HG03103 (cell line): Measurements from ENCODE around the gene DLX6.

ENCODE experiments used
- ATAC-seq: cut with Tn5 transposase; IDR thresholded peaks from one replicate; pipeline ENCODE4 v1.9.1; 2021; ENCODE audit warnings: low read depth; ENCODE audit not compliant: unreplicated experiment

The DLX6 gene

DNA sequence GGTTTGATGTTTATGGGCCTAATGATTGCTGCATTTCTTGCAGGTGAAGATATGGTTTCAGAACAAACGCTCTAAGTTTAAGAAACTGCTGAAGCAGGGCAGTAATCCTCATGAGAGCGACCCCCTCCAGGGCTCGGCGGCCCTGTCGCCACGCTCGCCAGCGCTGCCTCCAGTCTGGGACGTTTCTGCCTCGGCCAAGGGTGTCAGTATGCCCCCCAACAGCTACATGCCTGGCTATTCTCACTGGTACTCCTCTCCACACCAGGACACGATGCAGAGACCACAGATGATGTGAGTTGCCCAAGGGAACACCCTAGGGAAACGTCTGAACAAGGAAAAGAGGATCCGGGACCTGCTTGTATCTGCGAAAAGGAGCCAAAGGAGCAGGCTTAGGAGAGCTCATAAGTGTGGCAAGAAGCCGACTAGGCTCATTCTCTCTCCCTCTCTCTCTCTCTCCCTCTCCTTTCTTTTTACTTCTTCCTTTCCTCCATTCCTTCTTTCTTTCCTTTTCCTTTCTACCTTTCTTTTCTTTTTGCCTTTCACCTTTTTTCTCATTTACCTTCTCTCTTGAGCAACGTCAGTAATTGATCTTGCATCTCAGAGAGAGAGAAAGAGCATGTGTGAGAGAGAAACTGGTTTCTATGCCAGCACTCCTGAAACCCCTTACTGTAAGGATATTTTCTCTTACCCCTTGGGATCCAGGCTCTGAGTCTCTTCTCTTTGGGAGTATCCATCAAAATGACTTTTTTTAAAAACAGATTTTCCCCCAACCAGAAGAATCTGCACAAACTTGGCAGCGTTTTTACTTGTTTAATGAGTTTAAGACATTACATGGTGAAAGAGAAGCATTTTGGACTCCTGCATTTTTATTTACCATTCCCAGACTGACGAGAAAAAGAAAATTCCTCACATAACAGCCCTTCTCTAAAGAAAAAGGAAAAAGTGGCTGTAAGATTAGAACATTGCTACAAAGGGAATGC lies 4.7 kb downstream of the DLX6 start:
- no peak for ATAC-seq

DNA sequence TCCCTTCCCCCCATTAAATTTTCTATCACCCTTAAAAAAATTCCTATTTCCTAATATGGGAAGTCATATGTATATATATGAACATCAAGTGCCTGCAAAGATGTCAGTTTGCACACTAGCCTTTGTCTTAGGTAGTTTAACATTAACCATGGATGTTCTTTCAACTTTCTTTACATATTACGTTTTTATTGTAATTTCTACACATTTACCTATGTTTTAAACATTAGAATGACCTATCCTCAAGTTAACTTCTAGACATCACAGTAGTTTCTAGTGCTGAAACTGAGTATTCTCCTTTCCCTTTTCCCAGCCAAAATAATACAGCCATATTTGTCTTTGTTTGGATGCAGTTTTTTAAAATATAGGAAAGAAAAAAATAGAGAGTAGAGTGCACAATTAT lies 5.8 kb downstream of the DLX6 start:
- no peak for ATAC-seq

DNA sequence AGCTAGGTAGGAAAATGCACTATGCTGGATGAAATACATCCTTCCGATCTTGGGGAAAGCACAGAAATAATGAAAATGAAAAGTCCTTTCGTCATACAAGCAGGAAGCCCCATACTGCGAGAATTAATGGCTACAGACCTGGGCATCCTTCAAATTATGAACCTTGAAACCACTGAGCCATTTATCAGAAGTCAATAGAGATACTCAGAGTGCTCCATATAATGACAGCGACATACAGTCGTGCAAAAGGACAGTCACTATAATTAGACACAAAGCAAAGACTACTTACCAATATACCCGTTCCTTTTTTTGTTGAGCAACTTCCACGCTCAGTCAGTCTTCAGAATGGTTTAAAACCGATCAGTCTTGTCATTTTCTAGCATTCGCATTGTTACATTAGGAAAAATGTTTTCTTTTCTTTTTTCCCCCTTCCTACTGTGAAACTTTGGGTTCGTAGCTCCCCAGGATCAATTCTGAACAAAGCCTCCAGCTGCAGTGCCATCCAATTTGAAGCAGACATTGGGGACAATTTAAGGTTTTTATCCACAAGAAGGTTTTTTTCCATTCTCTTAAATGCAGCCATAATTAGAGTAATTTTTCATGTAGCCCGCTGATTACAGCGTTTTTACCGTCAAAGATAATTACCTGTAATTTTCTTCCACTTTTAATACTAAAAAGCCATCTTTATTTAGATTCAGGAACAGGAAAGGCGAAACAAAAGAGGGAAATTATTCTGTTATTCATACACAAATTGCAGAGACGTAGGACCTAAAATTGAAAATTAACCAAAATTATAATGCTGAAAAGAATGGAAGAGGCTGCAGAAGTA lies 6.4 kb downstream of the DLX6 start:
- no peak for ATAC-seq

DNA sequence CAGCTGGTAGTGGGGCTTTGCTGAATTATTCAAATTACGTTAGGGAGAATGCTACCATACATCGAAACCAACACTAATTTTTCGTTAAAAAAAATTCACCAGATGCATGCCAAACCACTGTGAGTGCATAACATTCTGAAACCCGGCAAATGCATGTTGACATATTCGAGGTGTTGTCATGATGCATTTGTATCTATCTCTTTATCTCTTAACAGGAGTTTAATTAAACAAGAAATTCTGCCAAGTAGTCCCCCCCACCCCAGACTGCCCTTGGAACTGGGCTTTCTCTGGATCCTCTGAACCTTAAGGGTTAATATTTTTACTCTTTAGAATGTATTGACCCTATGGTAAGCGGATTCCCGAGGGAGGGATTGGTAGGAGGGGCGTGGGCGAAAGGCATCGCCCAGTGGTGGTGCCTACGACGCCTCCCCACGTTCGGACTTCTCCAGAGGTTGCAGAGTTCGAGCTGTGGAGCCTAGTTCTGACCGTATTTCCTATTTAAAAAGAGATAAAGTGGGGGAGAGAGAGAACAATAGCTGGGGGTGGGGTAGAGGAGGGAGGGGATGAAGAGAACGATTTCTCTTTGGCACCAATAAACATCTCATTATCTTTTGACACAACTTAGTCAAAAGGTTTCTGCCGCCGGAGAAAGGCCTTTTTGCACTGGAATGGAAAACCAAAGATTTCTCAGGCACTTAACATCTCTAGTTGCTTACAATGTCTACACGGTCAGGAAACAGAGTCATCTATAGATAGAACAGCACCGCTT lies 7.2 kb downstream of the DLX6 start:
- no peak for ATAC-seq

DNA sequence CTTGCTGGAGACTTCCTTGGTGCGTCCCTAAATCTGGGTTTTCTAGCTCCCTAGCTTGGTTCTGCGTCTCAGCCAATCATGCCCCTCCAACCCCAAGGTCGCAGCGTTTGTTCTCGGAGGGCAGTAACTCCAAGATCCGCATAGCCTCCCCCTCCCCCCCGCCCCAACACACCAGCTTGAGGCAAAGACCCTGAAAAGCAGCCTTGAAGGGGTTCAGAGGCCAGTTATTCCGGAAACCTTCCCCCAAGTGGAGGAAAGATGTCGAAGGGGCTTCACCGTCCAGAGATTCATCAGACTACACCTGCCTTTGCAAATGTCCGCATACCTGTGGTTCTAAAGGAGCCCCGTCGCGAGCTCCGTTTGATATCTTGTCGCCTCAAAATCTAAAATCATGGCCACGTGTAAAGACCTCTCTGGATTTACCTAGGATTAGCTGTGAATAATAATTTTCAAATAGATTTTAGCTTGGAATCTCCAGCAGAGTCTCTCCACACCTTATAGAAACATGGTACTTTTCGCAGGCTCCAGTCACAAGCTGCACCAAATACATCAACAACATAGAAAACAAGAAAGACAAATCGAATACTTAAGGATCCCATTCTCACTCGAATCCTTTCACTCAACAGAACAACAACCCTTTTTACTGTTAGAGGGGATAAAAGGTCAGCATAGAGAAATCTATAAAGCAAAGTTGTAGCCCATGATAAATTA lies 7.9 kb downstream of the DLX6 start:
- ATAC-seq, result no peak

DNA sequence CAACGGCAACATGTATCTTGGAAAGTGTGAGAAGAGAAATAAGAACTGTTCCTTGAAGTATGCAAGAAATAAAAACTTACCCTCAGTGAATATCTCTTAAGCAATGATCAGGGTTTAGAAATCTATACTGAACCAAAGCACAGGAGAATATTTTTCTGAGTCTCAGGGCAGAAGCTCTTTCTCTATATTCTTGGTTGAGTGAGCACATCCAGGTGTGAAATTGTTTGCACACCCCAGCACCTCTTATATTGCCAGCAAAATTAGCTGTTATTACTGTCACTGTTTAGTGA lies 8.4 kb downstream of the DLX6 start:
- no peak for ATAC-seq

DNA sequence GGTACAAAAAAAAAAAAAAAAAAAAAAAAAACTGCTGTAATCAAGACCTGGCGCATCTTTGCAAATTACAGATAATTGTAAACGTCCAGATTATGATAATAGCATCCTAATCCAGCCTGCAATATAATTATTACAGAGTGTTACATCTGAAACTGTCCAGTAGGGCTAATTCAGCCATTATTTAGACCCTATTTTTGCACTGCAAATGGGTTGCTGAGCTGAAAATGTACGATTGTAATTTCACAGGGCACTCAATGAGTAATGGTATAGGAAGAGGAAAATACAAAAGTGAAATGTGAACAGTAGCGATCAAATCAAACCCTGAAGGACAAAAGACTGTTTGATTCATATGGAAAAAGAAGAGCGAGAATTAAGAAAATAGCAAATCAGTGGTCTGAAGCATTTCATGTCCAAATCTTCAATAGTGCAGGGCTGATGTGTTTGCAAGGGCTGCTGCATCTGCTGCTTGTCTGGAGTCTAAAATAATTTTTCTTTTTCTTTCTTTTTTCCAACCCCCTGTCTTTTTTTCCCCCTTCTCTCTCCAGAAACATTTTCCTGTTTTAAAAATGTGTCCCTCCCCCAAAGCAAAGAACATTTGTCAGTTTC lies 8.9 kb downstream of the DLX6 start:
- no peak for ATAC-seq

DNA sequence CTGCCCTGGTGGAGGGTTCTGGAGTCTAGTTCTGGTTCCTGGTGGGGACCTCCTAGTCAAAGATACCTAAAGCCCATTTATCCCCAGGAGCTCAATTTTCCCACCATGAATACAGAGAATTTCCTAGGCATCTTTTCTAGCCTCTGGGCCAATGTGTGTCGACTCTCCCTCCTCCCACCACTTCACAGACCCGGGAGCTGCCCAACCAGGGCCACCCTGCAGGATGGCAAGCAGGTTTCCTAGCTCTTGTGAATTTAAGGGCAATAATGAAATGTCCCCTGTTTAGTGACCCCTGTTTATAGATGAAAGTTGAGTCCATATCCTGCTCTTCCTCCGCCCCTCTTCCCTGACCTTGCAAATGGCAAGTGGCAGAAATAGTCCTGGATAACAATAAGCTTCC lies 9.9 kb downstream of the DLX6 start:
- ATAC-seq, result no peak

DNA sequence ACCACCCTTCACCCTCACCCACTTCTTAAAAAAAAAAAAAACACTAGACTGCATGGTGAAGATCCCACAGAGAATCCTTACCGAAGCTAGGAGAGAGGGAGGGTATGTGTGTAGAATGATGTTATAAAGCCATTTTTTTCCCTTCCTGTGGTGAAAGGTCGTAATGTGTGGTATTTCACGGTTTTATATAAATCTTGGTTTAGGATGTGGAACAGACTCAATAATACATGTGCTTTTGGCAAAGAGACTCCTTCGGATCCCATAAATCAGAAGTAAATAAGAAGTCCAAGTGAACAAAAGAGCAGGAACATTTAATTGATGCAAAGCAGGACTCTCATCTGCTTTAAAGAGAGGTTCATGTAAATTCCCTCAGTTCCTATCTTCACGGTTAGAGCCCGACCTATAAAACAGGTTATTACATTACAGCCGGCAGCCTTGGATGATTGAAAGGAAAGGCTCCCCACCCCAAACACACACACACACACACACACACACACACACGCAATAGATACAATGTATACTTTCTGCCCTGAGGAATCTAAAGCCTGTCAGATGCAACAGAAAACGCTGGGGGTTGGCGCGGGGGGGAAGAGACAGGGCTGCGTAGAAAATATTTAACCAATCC lies 10.5 kb downstream of the DLX6 start:
- ATAC-seq, result no peak

DNA sequence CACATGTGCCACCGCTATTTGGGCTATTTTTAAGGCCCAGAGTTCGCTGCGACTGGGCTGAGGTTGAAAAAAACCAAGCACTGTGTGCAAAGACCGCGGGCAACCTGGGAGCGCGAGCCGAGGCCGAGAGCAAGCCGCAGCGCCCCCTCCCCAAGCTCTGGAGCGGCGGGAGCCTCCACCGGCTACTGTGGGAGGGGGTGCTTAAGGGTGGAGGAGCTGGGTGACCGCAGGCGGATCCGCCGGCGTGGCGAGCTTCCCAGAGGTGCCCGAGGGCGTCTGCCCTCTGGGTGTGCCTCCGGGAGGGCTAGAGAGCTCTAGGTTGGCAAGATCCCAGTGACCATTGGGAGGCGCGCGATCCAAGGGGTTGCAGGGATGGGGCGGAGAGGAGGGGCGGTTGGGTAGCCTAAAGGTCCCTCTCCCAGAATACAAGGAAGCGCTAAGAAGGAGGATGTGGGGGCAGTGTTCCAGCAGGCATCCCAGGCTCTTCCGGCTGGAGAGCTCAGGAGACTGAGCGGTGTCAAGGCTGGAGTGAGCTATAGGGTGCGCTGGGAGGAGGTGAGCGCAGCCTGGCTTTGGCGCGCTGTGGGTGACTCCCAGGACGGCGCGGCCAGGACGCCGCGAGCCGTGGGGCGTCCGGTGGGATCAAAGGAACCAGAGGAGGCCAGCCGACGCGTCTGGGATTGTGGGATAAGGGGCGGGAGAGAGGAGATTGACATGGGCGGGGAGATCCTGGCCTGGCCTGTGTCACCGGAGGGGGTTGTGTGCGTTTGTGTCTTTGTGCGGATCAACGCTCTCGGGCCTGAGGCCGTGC lies 11.2 kb downstream of the DLX6 start:
- no peak for ATAC-seq

DNA sequence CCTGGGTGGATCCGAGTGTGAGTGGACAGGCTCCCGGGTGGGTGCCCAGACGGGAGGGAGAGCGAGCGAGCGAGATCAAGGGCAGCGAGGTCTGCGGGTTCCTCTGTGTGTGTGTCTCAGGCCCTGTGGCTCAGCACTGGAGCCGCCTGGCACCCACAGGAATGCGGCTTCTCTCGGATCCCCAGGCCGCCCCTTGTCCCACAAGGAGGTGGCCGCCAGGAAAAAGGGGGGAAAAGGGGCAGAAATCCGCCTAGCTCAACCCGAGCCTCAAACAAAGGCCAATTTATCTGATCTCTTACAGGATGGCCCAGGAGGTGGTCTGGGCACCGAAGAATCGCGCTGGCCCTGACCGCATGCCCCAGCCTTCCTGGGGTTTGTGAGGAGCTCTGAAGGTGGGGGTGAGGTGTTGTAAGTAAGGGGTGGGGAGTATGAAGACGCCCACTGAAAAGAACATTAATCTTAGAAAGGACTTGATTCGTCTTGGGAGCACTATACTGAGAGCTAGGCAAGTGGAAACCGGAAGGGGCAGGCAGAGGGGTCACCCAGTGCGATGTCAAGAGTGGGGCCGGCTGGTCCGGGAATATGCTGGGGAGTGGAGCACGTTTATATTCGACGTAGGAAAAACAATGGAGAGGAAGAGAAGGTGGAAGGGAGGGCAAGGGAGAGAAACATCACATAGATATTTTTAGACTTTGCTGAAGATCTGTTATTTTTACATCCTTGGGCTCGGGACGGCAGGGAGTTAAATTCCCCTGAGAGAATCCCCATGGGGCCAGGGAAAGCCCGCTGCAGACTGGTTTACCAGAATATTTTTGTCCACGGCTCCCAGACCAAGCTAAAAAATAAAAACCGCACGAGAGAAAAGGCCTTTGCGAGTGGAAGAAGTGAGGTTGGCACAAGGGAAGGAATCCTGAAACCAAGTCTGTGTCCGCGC lies 12.1 kb downstream of the DLX6 start:
- ATAC-seq, result no peak

DNA sequence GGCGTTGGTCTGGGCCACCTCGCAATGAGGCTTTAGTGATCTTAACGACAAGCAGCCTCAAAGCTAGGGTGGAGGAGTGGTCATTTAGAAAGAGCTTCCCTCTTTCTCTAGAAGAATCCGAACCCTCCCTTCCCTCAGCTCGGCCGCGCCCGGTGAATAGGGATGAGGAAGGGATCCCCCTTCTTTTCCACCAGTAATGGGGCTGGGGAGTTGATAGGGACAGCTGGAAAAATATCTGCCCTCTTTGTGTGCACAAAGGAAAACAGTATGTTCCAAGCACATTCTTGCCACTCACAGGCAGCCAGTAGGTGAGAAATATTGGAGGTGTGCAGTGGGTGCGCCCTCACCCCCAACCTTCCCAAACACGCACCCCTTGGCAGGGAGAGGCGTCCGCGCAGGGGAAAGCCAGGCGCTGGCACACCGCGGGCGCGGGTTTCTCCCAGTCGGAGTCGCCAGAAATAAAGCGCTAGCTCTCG lies 12.8 kb downstream of the DLX6 start:
- no peak for ATAC-seq

DNA sequence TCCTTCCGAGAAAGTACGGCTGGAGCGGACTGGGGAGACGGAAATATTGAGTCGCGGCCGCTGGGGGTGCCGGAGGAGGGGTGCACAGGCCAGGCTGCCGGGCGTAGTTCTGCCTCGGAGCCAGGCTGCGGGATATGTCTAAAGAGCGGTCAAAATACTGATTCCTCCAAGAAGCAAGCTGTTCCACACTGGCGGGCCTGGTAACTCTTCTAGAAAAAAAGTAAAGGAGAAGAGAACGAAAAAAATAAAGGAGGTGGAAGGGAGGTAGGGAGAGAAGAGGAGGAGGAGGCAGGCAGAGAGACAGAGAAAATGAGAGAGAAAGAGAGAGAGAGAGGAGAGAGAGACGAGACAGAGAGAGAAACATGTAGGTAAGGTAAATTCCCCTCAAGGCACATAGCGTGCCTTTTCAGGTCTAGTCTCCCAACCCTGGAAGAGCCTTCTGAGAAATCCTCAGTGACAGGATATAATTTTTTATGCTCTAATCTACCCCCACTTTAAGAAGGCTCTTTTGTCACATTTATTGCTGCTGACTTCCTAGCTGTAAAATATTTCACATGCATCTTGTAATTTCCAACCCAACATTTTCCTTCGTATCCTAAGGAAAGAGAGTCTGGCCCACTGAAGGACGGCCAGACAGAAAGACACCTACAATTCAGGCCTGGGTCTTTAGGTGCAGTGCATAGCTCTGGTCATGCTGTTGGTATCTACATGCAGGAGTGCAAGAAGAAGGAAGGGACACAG lies 13.6 kb downstream of the DLX6 start:
- ATAC-seq, result no peak

DNA sequence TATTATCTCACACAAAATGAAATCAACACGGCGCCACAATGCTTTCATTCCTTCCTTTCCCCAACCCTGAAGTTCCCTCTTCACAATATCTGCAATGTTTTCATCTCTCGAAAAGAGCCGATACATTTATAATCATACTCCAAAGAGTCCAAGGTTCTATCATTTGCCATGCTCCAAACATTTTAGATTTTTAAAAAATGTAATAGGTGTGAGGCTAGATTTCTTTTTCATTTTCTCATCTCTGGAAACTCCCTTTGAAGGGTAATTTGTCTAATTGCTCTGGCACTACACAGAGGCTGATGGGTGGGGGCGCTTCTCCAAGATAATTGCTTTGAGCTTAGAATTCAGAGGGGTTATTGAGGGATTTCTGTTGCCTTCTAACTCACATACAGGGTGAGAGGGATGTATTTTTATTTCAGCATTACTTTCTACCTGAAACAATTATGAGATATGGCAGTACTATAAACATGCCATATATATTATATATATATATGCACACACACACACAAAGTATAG lies 14.4 kb downstream of the DLX6 start:
- no peak for ATAC-seq

DNA sequence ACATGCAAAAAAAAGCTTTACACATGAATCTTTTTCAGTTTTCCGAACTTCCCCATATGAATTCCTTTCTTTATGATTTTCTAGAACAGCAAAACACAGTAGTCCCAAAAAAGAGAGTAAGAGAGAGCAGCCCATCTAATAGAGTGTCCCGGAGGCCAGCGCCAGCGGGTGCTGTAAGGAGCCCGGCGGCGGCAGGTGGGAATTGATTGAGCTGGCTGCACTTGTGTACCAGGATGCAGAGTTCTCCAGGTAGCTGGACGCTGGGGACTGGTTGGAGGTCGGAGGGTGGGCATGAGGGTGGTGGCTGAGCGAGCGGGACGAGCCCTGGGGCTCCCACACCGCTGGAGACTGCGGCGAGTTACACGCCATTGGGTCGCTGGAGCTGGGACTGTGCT lies 15.2 kb downstream of the DLX6 start:
- no peak for ATAC-seq

DNA sequence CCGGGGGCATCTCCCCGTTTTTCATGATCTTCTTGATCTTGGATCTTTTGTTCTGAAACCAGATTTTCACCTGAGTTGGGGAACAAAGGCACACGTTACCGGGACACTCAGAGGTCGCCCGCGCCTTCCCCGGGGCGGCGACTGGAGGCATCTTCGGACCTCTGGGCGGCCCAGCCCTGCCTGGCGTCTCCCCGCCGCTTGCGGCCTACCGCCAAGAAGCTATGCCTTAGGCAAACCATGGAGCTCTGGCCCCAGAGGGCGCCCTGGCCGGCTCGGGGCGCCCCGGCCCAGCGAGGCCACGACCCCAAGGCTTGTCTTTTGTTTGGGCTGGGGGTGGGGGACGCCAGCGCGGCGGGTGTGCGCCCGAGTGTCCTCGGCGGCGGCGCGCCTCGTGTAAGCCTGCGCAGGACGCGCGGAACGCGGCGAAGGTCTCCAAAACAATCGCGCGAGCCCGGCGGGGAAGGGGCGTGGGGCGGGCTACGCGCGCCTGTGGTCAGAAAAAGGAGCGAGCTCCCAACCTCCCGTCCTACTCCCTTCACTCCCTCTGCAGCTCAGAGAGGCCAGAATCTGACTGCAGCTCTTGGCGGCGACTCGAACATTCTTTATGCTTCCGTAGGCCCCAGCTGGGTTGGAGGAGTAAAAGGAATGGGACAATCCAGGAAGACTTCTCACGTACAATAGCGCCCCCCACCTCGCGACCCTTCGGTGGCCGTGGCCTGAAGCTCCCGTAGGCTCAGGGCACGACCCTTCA lies 15.8 kb downstream of the DLX6 start:
- ATAC-seq, result no peak
